HG02571 (cell line): ENCODE data around the gene A1BG.
"Not testable (repeated sequence)": the region's sequence is repeated elsewhere in the genome, so short reads cannot be mapped to it uniquely, and the experiment has no call there.

Source experiments
- ATAC-seq: cut with Tn5 transposase; IDR thresholded peaks from one replicate; pipeline ENCODE4 v1.9.1; 2021; ENCODE audit warnings: mild to moderate bottlenecking, moderate library complexity; ENCODE audit not compliant: unreplicated experiment

A1BG gene

GRCh38 chr19:58338825-58339558 is 14.3 kb downstream of the A1BG start:
- ATAC-seq, result no peak

DNA sequence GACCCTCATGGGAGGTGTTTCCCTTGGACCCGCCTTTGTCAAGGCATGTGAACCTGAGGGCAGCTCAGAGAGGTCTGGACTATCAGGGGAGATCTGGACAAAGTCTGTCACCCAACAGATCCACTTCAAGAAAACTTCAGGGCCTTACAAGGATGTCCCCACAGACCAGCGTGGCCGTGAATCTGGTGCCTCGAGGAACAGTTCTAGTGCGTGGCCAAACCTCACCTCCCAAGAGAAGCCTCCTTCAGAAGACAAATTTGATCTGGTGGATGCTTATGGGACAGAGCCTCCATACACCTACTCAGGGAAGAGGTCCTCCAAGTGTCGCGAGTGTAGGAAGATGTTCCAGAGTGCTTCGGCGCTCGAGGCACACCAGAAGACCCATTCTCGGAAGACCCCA is 15.0 kb downstream of the A1BG start:
- ATAC-seq, result no peak

DNA sequence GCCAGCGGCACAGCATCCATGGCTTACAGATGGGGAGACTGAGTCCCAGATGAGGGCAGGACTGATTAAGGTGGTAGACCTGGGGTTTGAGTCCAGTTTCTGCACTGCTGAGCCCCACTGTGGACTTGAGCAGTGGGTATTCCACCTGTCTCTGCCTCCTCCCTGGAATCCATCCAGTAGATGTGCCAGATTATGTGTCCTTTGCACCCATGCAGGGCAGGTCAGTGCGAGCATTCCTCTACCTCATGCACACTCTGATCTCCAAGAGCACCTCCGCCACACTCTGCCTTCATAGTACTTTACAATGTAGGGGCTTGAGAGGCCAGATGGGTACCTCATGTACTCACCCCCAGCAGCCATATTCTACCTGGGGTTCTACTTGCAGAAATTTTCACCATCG is 16.5 kb downstream of the A1BG start:
- ATAC-seq, result no peak

GRCh38 chr19:58336216-58336615 is 17.1 kb downstream of the A1BG start:
- ATAC-seq, result no peak

- ATAC-seq, result no peak
These were observed 17.7 kb downstream of the A1BG start for GRCh38 chr19:58335630-58336029.

GRCh38 chr19:58334691-58335249 is 18.5 kb downstream of the A1BG start:
- ATAC-seq, result no peak

- ATAC-seq, result no peak
These were observed 20.6 kb downstream of the A1BG start for GRCh38 chr19:58332697-58333096.

- ATAC-seq, result no peak
These were observed 22.8 kb downstream of the A1BG start for GRCh38 chr19:58330458-58330857.

- ATAC-seq, result no peak
These were observed 24.3 kb downstream of the A1BG start for GRCh38 chr19:58328999-58329398.

DNA sequence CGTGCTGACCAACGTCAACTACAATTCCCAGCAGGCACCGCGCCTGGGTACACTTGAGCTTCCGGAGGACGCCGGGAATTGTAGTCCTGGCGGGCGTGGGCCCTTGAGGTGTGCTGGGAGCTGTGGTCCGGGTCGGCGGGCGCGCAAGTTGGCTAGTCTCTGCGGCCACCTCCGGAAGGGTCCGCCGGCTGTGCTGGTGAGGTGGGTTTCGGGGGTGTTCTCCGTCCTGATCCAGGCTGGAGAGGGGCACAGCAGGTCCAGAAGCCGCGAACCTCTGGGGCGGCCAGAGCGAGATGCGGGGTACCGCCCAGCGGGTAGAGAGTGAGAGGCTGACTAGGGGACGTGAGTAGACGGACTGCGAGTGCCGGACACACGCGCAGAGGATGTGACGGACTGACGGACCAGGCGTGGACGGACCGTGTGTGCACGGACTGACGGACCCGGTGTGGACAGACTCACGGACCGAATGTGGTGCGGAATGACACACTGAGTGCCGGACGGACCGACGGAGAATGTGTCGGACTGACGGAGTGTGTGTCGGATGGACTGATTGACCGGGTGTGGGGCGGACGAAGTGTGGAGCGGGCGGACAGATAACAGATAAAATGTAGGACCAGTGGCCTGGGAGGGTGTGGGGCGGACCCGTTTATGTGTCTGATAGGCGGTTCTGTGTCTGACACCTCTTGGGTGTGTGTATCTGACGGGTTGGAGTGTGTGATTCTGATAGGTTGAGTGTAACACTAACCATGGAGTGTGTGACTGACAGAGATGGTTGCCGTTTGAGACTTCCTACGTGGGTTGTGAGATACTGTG is 26.2 kb downstream of the A1BG start, which contains the start of gene ZSCAN22:
TSS of gene ZSCAN22 (plus strand) at position 81 of the 813 bp plus-strand sequence. CDS start 7,809 bp downstream, outside the sequence.
- peak; percentile 84 for ATAC-seq

- ATAC-seq, result no peak
These were observed 26.8 kb downstream of the A1BG start for GRCh38 chr19:58326501-58326913.

- no peak for ATAC-seq
These were observed 27.8 kb downstream of the A1BG start for GRCh38 chr19:58325311-58326022.

DNA sequence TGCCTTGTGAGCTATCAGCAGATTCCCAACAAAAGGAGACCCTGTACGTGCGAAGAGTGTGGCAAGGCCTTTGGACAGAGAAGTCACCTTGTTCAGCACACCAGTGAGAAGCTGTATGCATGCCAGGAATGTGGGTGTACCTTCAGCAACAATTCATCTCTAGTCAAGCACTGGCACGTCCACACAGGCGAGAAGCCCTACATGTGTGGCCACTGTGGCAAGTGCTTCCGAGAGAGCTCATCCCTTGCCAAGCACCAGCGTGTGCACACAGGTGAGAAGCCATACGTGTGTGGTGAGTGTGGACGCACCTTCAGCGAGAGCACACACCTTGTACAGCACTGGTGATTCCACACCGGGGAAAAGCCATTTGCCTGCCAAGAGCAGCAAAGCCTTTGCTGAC is 34.1 kb downstream of the A1BG start:
- ATAC-seq, result no peak

- ATAC-seq, result no peak
These were observed 35.0 kb downstream of the A1BG start for GRCh38 chr19:58318297-58318696.

- no peak for ATAC-seq
These were observed 35.7 kb downstream of the A1BG start for GRCh38 chr19:58317476-58318072.

DNA sequence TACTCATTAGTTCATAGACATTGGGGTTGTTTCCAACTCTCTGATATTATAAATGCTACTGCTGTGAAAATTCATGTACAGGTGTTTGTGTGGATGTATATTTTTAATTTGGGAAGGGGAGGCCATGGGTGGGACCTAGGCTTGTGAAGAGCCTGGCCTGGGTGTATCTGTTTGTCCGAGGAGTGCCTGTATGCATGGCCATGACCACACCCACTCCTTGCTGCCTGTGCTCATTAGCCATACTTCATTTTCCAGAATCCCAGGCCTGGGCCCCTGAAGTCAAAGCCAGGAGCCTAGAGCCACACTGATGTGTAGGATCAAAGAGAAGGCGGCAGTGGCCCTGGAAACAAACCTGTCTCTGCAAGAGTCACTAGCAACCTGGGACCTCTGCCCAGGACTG is 37.7 kb downstream of the A1BG start:
- no peak for ATAC-seq

DNA sequence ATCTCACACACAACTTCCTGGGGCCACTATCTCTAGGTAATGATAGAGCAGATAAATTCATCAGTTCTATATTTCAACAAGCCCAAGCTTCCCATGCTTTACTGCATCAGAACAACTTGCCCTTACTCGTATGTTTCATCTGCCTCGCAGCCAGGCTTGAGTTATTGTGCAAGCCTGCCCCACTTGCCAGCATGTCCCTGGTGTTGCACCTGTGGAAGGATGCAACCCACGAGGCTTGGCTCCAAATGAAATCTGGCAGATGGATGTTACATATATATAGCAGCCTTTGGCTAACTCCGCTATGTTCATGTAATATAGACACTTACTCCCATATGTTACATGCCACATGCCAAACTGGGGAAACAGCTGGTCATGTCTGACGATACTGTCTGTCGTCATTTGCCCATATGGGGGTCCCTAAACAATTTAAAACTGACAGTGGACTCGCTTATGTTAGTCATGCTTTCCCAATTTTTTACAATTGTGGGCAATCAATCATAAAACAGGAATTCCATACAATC is 41.9 kb downstream of the A1BG start:
- ATAC-seq, result no peak

DNA sequence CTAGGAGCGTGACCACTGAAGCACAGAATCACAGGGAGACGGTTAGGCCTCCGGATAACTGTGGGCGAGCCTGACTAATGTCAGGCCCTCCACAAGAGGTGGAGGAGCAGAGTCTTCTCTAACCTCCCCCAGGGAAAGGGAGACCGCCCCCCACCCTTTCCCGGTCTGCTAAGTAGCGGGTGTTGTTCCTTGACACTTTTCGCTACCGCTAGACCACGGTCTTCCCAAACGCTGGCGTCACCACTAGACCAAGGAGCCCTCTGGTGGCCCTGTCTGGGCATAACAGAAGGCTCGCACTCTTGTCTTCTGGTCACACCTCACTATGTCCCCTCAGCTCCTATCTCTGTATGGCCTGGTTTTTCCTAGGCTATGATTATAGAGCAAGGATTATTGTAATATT is 42.6 kb downstream of the A1BG start:
- ATAC-seq, result not testable (repeated sequence)

DNA sequence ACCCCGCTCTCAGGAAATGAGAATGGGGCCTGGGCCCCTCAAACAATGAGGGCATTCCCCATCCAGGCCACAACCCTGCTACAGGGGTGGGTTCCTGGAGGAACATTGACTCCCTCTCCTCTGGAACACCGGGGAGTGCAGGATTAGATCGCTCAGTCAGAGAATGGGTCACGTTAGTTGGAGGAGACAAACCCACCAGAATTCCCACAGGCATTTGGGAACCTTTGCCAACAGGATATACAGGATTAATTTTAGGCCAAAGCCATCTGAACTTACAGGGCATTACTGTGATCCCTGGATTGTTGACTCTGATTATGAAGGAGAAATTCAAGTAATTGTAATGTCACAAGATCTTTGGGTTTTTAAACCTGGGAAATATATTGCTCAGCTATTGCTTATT is 45.6 kb downstream of the A1BG start:
- ATAC-seq, result no peak

GRCh38 chr19:58305932-58306323 is 47.4 kb downstream of the A1BG start:
- no peak for ATAC-seq
